IMR-90 (cell line): ENCODE data around the gene SEZ6L. TPM values are rescaled to one million over a fixed set of nuclear protein-coding genes. Genes with fewer than 3 reads are reported as not detected.

Experiments used
- ATAC-seq: fragments of 200-7000 bp; cut with Tn5 transposase; 2 replicates; pipeline ENCODE4 v1.9.1; 2020; ENCODE audit warnings: low read depth, mild to moderate bottlenecking, moderate library complexity
- BruUV-seq: library from RNA; stranded (reverse); fragments of 400-500 nt; replicated peaks from 2 replicates; lab custom pipeline; 2021; lab: Mats Ljungman, UMichigan
- CTCF ChIA-PET: fragments of 300-600 bp; formaldehyde crosslinking; extraction: SDS; loops from one replicate; lab custom pipeline; 2021; ENCODE audit warnings: antibody characterized with exemption; lab: Yijun Ruan, JAX
- POLR2A ChIA-PET: fragments of 300-600 bp; sonication (Branson Sonifier 250); formaldehyde crosslinking; loops from one replicate; lab custom pipeline; 2022; ENCODE audit warnings: antibody characterized with exemption; ENCODE audit not compliant: unreplicated experiment; lab: Charles Lee
- DNase-seq: peaks from one replicate; pipeline ENCODE4 v3.0.0; 2013
- H2AFZ ChIP-seq: replicated peaks from 2 replicates; pipeline ENCODE3; 2013; ENCODE audit warnings: low read length, mild to moderate bottlenecking; ENCODE audit not compliant: poor library complexity
- H2AK5ac ChIP-seq: 2 replicates; pipeline ENCODE4 v1.6.1; 2013; ENCODE audit warnings: low read depth, low read length, inconsistent platforms
- H2AK9ac ChIP-seq: replicated peaks from 2 replicates; pipeline ENCODE3; 2013; ENCODE audit warnings: mild to moderate bottlenecking, low read depth, low read length, moderate library complexity; ENCODE audit not compliant: poor library complexity
- H2BK120ac ChIP-seq: 2 replicates; pipeline ENCODE4 v1.6.1; 2013; ENCODE audit warnings: low read depth, low read length, inconsistent platforms
- H2BK15ac ChIP-seq: 3 replicates; pipeline ENCODE4 v1.6.1; 2013; ENCODE audit warnings: low read depth, low read length, inconsistent platforms
- H2BK20ac ChIP-seq: 2 replicates; pipeline ENCODE4 v1.6.1; 2013; ENCODE audit warnings: low read depth, mild to moderate bottlenecking, inconsistent platforms, low read length, moderate library complexity
- H2BK5ac ChIP-seq: 2 replicates; pipeline ENCODE4 v1.6.1; 2013; ENCODE audit warnings: mild to moderate bottlenecking, low read depth, low read length, inconsistent platforms; ENCODE audit not compliant: poor library complexity, severe bottlenecking
- H3K14ac ChIP-seq: replicated peaks from 2 replicates; pipeline ENCODE4 v1.6.1; 2013; ENCODE audit warnings: low read depth, low read length, inconsistent platforms
- H3K18ac ChIP-seq: 2 replicates; pipeline ENCODE4 v1.6.1; 2013; ENCODE audit warnings: low read depth, low read length, control low read depth
- H3K23ac ChIP-seq: 2 replicates; pipeline ENCODE4 v1.6.1; 2013; ENCODE audit warnings: low read depth, low read length, inconsistent platforms
- H3K27ac ChIP-seq: 2 replicates; pipeline ENCODE4 v1.5.1; 2013; ENCODE audit warnings: mild to moderate bottlenecking, control low read depth, low read length; ENCODE audit not compliant: insufficient read depth
- H3K27me3 ChIP-seq: 2 replicates; pipeline ENCODE4 v1.6.1; 2013; ENCODE audit warnings: low read length; ENCODE audit not compliant: control insufficient read depth, insufficient read depth
- H3K36me3 ChIP-seq: 2 replicates; pipeline ENCODE4 v1.6.1; 2013; ENCODE audit warnings: low read length, mixed read lengths; ENCODE audit not compliant: control insufficient read depth, insufficient read depth
- H3K4ac ChIP-seq: 2 replicates; pipeline ENCODE4 v1.6.1; 2013; ENCODE audit warnings: low read depth, low read length, inconsistent platforms
- H3K4me1 ChIP-seq: 2 replicates; pipeline ENCODE4 v1.6.1; 2013; ENCODE audit warnings: low read length, mixed read lengths; ENCODE audit not compliant: control insufficient read depth, insufficient read depth
- H3K4me2 ChIP-seq: 2 replicates; pipeline ENCODE4 v1.6.1; 2013; ENCODE audit warnings: low read depth, mild to moderate bottlenecking, control low read depth, low read length, moderate library complexity
- H3K4me3 ChIP-seq: 2 replicates; pipeline ENCODE4 v1.5.1; 2013; ENCODE audit warnings: low read depth, mild to moderate bottlenecking, control low read depth, low read length, moderate library complexity; ENCODE audit not compliant: insufficient read depth
- H3K56ac ChIP-seq: 2 replicates; pipeline ENCODE4 v1.6.1; 2013; ENCODE audit warnings: low read length, inconsistent platforms; ENCODE audit not compliant: insufficient read depth; ENCODE audit errors: extremely low read depth
- H3K79me1 ChIP-seq, 2 experiments: 2 replicates each; pipeline ENCODE4 v1.6.1; 2013; ENCODE audit warnings: low read length in 2 of 2, inconsistent platforms in 1 of 2, low read depth in 1 of 2
- H3K9ac ChIP-seq: 2 replicates; pipeline ENCODE4 v1.6.1; 2013; ENCODE audit warnings: low read depth, low read length, control low read depth
- H3K9me1 ChIP-seq: 2 replicates; pipeline ENCODE4 v1.6.1; 2013; ENCODE audit warnings: low read length, inconsistent platforms; ENCODE audit not compliant: insufficient read depth
- H3K9me3 ChIP-seq: 2 replicates; pipeline ENCODE4 v1.6.1; 2013; ENCODE audit warnings: low read length; ENCODE audit not compliant: control insufficient read depth, insufficient read depth
- H4K20me1 ChIP-seq: 2 replicates; pipeline ENCODE4 v1.6.1; 2013; ENCODE audit warnings: low read length, inconsistent platforms; ENCODE audit not compliant: insufficient read depth
- H4K5ac ChIP-seq: 2 replicates; pipeline ENCODE4 v1.6.1; 2013; ENCODE audit warnings: mild to moderate bottlenecking, low read depth, low read length, control low read depth
- H4K8ac ChIP-seq, 2 experiments: 2 replicates each; pipeline ENCODE4 v1.6.1; 2013; ENCODE audit warnings: low read depth in 2 of 2, low read length in 2 of 2, control low read depth in 1 of 2, inconsistent platforms in 1 of 2
- H4K91ac ChIP-seq: 2 replicates; pipeline ENCODE4 v1.6.1; 2013; ENCODE audit warnings: low read depth, low read length, inconsistent platforms; ENCODE audit not compliant: insufficient read depth
- BHLHE40 ChIP-seq: fragments of 150-350 bp; IDR thresholded peaks from 2 replicates; pipeline ENCODE4 v1.6.1; 2016; ENCODE audit warnings: mild to moderate bottlenecking, low read depth, low read length
- CTCF ChIP-seq: conservative IDR thresholded peaks from 2 replicates; pipeline ENCODE4 v1.5.1; 2012; ENCODE audit warnings: mild to moderate bottlenecking, low read depth, low read length, improper control_type of control experiment
- ELK1 ChIP-seq: fragments of 150-350 bp; IDR thresholded peaks from 2 replicates; pipeline ENCODE4 v1.6.1; 2016; ENCODE audit warnings: low read depth, mild to moderate bottlenecking, low read length, moderate library complexity, borderline replicate concordance
- FOS ChIP-seq: fragments of 150-350 bp; IDR thresholded peaks from 2 replicates; pipeline ENCODE4 v1.6.1; 2016; ENCODE audit warnings: low read depth, low read length
- MAFK ChIP-seq: IDR thresholded peaks from 2 replicates; pipeline ENCODE4 v1.6.1; 2012; ENCODE audit warnings: low read depth, low read length, improper control_type of control experiment
- MXI1 ChIP-seq: IDR thresholded peaks from 2 replicates; pipeline ENCODE4 v1.6.1; 2012; ENCODE audit warnings: low read depth, mild to moderate bottlenecking, low read length, moderate library complexity, borderline replicate concordance
- POLR2A ChIP-seq: IDR thresholded peaks from 2 replicates; pipeline ENCODE4 v1.6.1; 2012; ENCODE audit warnings: mild to moderate bottlenecking, low read depth, low read length
- RAD21 ChIP-seq: IDR thresholded peaks from 2 replicates; pipeline ENCODE4 v1.6.1; 2012; ENCODE audit warnings: low read length, improper control_type of control experiment
- RCOR1 ChIP-seq: IDR thresholded peaks from 2 replicates; pipeline ENCODE4 v1.6.1; 2012; ENCODE audit warnings: mild to moderate bottlenecking, low read length, improper control_type of control experiment; ENCODE audit not compliant: insufficient replicate concordance
- RFX5 ChIP-seq: IDR thresholded peaks from 2 replicates; pipeline ENCODE4 v1.8.0; 2012; ENCODE audit warnings: low read depth, mild to moderate bottlenecking, low read length, moderate library complexity
- WGBS, 2 experiments: methylation state at CpG; one replicate each; pipeline versions ENCODE4 v1.1.5 to v1.1.7; 2013; ENCODE audit warnings: missing lambda C conversion rate in 2 of 2; ENCODE audit not compliant: insufficient read length in 1 of 2; ENCODE audit errors: extremely low coverage in 2 of 2; 5-methylcytosine and 5-hydroxymethylcytosine counted together
- dilution Hi-C: fragments of 300-500 bp; cut with HindIII; formaldehyde crosslinking; loops from one replicate; pipeline ENCODE4 v1.14.3; 2018; ENCODE audit warnings: low sequenced_read_pairs; ENCODE audit not compliant: unreplicated experiment
- in situ Hi-C: fragments of 300-500 bp; cut with MboI; formaldehyde crosslinking; loops from 3 replicates; pipeline ENCODE4 v1.14.3; 2019; ENCODE audit warnings: low sequenced_read_pairs, inconsistent platforms, mixed read lengths
- intact Hi-C: fragments of 100-400 bp; cut with micrococcal nuclease; formaldehyde crosslinking; loops from 2 replicates; pipeline ENCODE4 v1.10.0; 2022
- polyA plus RNA-seq, 3 experiments: library from polyadenylated mRNA; depleted of rRNA; stranded (reverse); fragments of >200 nt; gene quantifications; 2 replicates each; pipeline ENCODE4 v1.2.3, GENCODE V29; 2012; ENCODE audit warnings: low replicate concordance in 1 of 3
- total RNA-seq: library from RNA; depleted of rRNA; stranded (reverse); fragments of >200 nt; gene quantifications from 2 replicates; pipeline ENCODE4 v1.2.3, GENCODE V29; 2012

The SEZ6L gene
- total and polyA plus RNA-seq, 2 of the 4 experiments (the other 2 are of a cell fraction) = not detected

GRCh38 chr22:26188341-26188740, 19.1 kb downstream of the SEZ6L start:
- Histone ChIP-seq H3K36me3 (no peaks in the 10 kb centered on the region), H3K4me3 (no peak overlapping the region), H2AK9ac (no peak overlapping the region), H4K20me1 (no peaks in the 10 kb centered on the region), H3K27me3 (no peaks in the 10 kb centered on the region), H3K79me1 (no peaks in the 10 kb centered on the region), H2BK120ac (no peak overlapping the region), H2BK20ac (no peak overlapping the region), H2BK15ac (no peak overlapping the region), H3K4me2 (no peak overlapping the region), H4K91ac (no peak overlapping the region), H2AFZ (no peak overlapping the region), H3K9me1 (no peaks in the 10 kb centered on the region), H4K8ac (no peak overlapping the region), H3K27ac (no peak overlapping the region), H3K9ac (no peak overlapping the region), H2BK5ac (no peak overlapping the region), H3K4me1 (no peaks in the 10 kb centered on the region), H3K4ac (no peak overlapping the region), H3K56ac (no peak overlapping the region), H2AK5ac (no peak overlapping the region), H4K5ac (no peak overlapping the region), H3K18ac (no peak overlapping the region), H3K23ac (no peak overlapping the region), H3K14ac (no peak overlapping the region), H3K9me3 (peaks cover 4% of the 10 kb centered on the region)
- no TSS peak for BruUV-seq
- ChIA-PET CTCF (no interaction called here), POLR2A (no interaction called here)
- dilution Hi-C loops (no loop called here), intact Hi-C loops (no loop called here), in situ Hi-C loops (no loop called here)
- no peak for TF ChIP-seq ELK1
- TF ChIP-seq MAFK = no peak
- TF ChIP-seq RCOR1 = no peak
- no peak for TF ChIP-seq BHLHE40
- no peak for TF ChIP-seq RAD21
- no peak for TF ChIP-seq POLR2A
- no peak for TF ChIP-seq RFX5
- TF ChIP-seq CTCF = no peak
- TF ChIP-seq FOS = no peak
- TF ChIP-seq MXI1 = no peak
- ATAC-seq = no peak
- DNase-seq = no peak
- WGBS, 2 experiments = no CpG with 5 or more reads among the region's 4 CpGs
